NT2/D1 (cell line): Measurements from ENCODE around the gene C22orf42.
"Not testable (repeated sequence)": the region's sequence is repeated elsewhere in the genome, so short reads cannot be mapped to it uniquely, and the experiment has no call there.

Experiments used
- DNase-seq: peaks from one replicate; pipeline ENCODE4 v3.0.0-alpha.2; 2011; ENCODE audit warnings: low read depth, low spot score
- H3K27me3 ChIP-seq: 2 replicates; pipeline ENCODE4 v1.6.0; 2011; ENCODE audit warnings: mild to moderate bottlenecking; ENCODE audit not compliant: insufficient read length, insufficient read depth
- H3K36me3 ChIP-seq: 2 replicates; pipeline ENCODE4 v1.6.1; 2011; ENCODE audit warnings: mild to moderate bottlenecking, low read length, mixed read lengths; ENCODE audit not compliant: insufficient read depth, insufficient read length
- H3K4me1 ChIP-seq: 2 replicates; pipeline ENCODE4 v1.5.1; 2011; ENCODE audit not compliant: insufficient read depth, insufficient read length
- H3K4me3 ChIP-seq: 2 replicates; pipeline ENCODE4 v1.5.1; 2011; ENCODE audit warnings: low read depth; ENCODE audit not compliant: insufficient read length
- H3K9ac ChIP-seq: 2 replicates; pipeline ENCODE4 v1.6.0; 2011; ENCODE audit warnings: low read depth; ENCODE audit not compliant: insufficient read length
- H3K9me3 ChIP-seq: 2 replicates; pipeline ENCODE4 v1.5.1; 2011; ENCODE audit warnings: mild to moderate bottlenecking, low read length; ENCODE audit not compliant: insufficient read depth
- SUZ12 ChIP-seq: IDR thresholded peaks from 2 replicates; pipeline ENCODE4 v1.6.1; 2011; ENCODE audit not compliant: insufficient read length, insufficient read depth; ENCODE audit errors: extremely low read depth
- YY1 ChIP-seq: IDR thresholded peaks from 2 replicates; pipeline ENCODE4 v1.6.1; 2011; ENCODE audit not compliant: insufficient read length, insufficient read depth
- ZNF274 ChIP-seq: IDR thresholded peaks from 2 replicates; pipeline ENCODE4 v1.6.1; 2011; ENCODE audit warnings: mild to moderate bottlenecking, low read depth, low read length

Gene C22orf42

GRCh38 chr22:32199341-32199740, 40.2 kb upstream of the C22orf42 start:
- H3K4me1 ChIP-seq, result peaks cover 8% of the 10 kb centered on the region
- no peaks in the 10 kb centered on the region for H3K36me3 ChIP-seq
- DNase-seq, result no peak
- no peak overlapping the region for H3K4me3 ChIP-seq
- no peak for TF ChIP-seq SUZ12
- no peak for TF ChIP-seq ZNF274
- no peak for TF ChIP-seq YY1
- peaks cover 39% of the 10 kb centered on the region for H3K27me3 ChIP-seq
- H3K9me3 ChIP-seq, result no peaks in the 10 kb centered on the region
- no peak overlapping the region for H3K9ac ChIP-seq

GRCh38 chr22:32197553-32198226, 38.6 kb upstream of the C22orf42 start:
- not testable (repeated sequence) for H3K9me3 ChIP-seq, H3K9ac ChIP-seq, DNase-seq, H3K36me3 ChIP-seq, H3K4me1 ChIP-seq, H3K4me3 ChIP-seq
- peaks cover 22% of the 10 kb centered on the region for H3K27me3 ChIP-seq

- not testable (repeated sequence) for H3K27me3 ChIP-seq, H3K36me3 ChIP-seq, H3K4me1 ChIP-seq, DNase-seq, H3K9me3 ChIP-seq, H3K4me3 ChIP-seq, H3K9ac ChIP-seq
Measured at GRCh38 chr22:32195900-32196299, 36.8 kb upstream of the C22orf42 start.

GRCh38 chr22:32193346-32193745, 34.2 kb upstream of the C22orf42 start:
- DNase-seq, H3K36me3 ChIP-seq, H3K27me3 ChIP-seq, H3K9ac ChIP-seq, H3K4me3 ChIP-seq, H3K9me3 ChIP-seq, H3K4me1 ChIP-seq: not testable (repeated sequence)

GRCh38 chr22:32191021-32191420, 31.9 kb upstream of the C22orf42 start:
- not testable (repeated sequence) for H3K4me1 ChIP-seq, H3K4me3 ChIP-seq, H3K9ac ChIP-seq, H3K27me3 ChIP-seq, H3K9me3 ChIP-seq, H3K36me3 ChIP-seq, DNase-seq

GRCh38 chr22:32185821-32186220, 26.7 kb upstream of the C22orf42 start:
- DNase-seq, result no peak
- H3K27me3 ChIP-seq, result no peaks in the 10 kb centered on the region
- TF ChIP-seq ZNF274 (no peak), YY1 (no peak), SUZ12 (no peak)
- no peaks in the 10 kb centered on the region for H3K4me1 ChIP-seq
- no peak overlapping the region for H3K9ac ChIP-seq
- H3K9me3 ChIP-seq, result no peaks in the 10 kb centered on the region
- no peak overlapping the region for H3K4me3 ChIP-seq
- H3K36me3 ChIP-seq, result no peaks in the 10 kb centered on the region

GRCh38 chr22:32183625-32184024, 24.5 kb upstream of the C22orf42 start:
- DNase-seq, result no peak
- Histone ChIP-seq H3K27me3 (peaks cover 7% of the 10 kb centered on the region), H3K9ac (no peak overlapping the region), H3K36me3 (no peaks in the 10 kb centered on the region), H3K9me3 (no peaks in the 10 kb centered on the region), H3K4me1 (no peaks in the 10 kb centered on the region), H3K4me3 (no peak overlapping the region)
- TF ChIP-seq SUZ12 (no peak), ZNF274 (no peak), YY1 (no peak)

GRCh38 chr22:32181043-32181442, 21.9 kb upstream of the C22orf42 start:
- Histone ChIP-seq H3K4me1 (no peaks in the 10 kb centered on the region), H3K4me3 (no peak overlapping the region), H3K9me3 (no peaks in the 10 kb centered on the region), H3K9ac (no peak overlapping the region), H3K36me3 (no peaks in the 10 kb centered on the region), H3K27me3 (peaks cover 26% of the 10 kb centered on the region)
- no peak for DNase-seq
- TF ChIP-seq SUZ12 (no peak), ZNF274 (no peak), YY1 (no peak)
